GM23338 (cell line): Measurements from ENCODE around the gene TDO2. TPM values are rescaled to one million over a fixed set of nuclear protein-coding genes. Genes with fewer than 3 reads are reported as not detected.

Source experiments
- EZH2phosphoT487 ChIP-seq: fragments of 200-600 bp; sonication (generic); IDR thresholded peaks from one replicate; pipeline ENCODE4 v1.8.1; 2018; ENCODE audit warnings: antibody characterized with exemption; ENCODE audit not compliant: unreplicated experiment
- JUNB ChIP-seq: IDR thresholded peaks from one replicate; pipeline ENCODE4 v1.6.1; 2016; ENCODE audit warnings: antibody characterized with exemption; ENCODE audit not compliant: unreplicated experiment
- POLR2AphosphoS5 ChIP-seq: IDR thresholded peaks from 2 replicates; pipeline ENCODE4 v1.6.1; 2016; ENCODE audit warnings: antibody characterized with exemption, low read depth
- STAT1 ChIP-seq: IDR thresholded peaks from one replicate; pipeline ENCODE4 v1.6.1; 2016; ENCODE audit warnings: antibody characterized with exemption; ENCODE audit not compliant: unreplicated experiment
- ZNF331 ChIP-seq: fragments of 250-450 bp; sonication (Bioruptor Pico); IDR thresholded peaks from 2 replicates; pipeline ENCODE4 v1.5.0; 2020; ENCODE audit warnings: low read depth, mild to moderate bottlenecking, moderate library complexity
- polyA plus RNA-seq: library from polyadenylated mRNA; unstranded; fragments of >200 nt; fragmentation: Nextera tagmentation; extraction: Ambion mirVana; gene quantifications from 2 replicates; pipeline ENCODE4 v1.2.1, GENCODE V29; 2016
- total RNA-seq: library from RNA; depleted of rRNA; stranded (reverse); fragments of >200 nt; shearing (Covaris generic); gene quantifications from 2 replicates; pipeline ENCODE4 v1.2.3, GENCODE V29; 2014
- TF ChIP-seq, protein P1 (sequence below): fragments of 250-450 bp; sonication (Bioruptor Pico); IDR thresholded peaks from 2 replicates; pipeline ENCODE4 v1.5.0; 2020; ENCODE audit warnings: mild to moderate bottlenecking, moderate library complexity
- TF ChIP-seq, protein P2 (sequence below): IDR thresholded peaks from 2 replicates; pipeline ENCODE4 v1.6.1; 2016; ENCODE audit warnings: antibody characterized with exemption
- TF ChIP-seq, protein P3 (sequence below), 2 experiments: fragments of 200-600 bp in 1 of 2; sonication (generic) in 1 of 2; conservative IDR thresholded peaks; 2 replicates each; pipeline versions ENCODE4 v1.5.1 to v1.6.1; 2016 to 2017; ENCODE audit warnings: antibody characterized with exemption in 2 of 2, low read depth in 2 of 2, mild to moderate bottlenecking in 2 of 2, moderate library complexity in 1 of 2

The TDO2 gene
- total and polyA plus RNA-seq, 2 experiments from 2014 or later, result 0.10 TPM; not detected in 1

DNA sequence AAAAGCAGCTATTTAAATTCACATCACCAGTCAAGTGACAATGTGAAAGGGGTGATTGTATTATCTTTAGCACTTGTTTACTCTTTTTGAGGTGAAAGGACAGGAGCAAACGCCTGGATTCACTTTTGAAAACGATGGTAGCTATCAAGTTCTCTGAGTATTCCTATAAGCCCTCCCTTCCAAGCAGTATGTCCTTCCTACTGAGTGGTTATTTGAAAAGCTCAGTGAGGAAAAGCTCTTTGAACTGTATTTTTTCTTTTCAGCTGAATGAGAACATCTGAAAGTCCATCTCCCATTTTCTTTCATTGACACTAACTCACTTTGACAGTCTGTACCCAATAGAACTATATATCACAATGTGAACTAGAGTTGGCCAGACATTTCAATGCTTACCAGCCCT lies 59.3 kb downstream of the TDO2 start (continued):
- TF ChIP-seq, protein P1, sequence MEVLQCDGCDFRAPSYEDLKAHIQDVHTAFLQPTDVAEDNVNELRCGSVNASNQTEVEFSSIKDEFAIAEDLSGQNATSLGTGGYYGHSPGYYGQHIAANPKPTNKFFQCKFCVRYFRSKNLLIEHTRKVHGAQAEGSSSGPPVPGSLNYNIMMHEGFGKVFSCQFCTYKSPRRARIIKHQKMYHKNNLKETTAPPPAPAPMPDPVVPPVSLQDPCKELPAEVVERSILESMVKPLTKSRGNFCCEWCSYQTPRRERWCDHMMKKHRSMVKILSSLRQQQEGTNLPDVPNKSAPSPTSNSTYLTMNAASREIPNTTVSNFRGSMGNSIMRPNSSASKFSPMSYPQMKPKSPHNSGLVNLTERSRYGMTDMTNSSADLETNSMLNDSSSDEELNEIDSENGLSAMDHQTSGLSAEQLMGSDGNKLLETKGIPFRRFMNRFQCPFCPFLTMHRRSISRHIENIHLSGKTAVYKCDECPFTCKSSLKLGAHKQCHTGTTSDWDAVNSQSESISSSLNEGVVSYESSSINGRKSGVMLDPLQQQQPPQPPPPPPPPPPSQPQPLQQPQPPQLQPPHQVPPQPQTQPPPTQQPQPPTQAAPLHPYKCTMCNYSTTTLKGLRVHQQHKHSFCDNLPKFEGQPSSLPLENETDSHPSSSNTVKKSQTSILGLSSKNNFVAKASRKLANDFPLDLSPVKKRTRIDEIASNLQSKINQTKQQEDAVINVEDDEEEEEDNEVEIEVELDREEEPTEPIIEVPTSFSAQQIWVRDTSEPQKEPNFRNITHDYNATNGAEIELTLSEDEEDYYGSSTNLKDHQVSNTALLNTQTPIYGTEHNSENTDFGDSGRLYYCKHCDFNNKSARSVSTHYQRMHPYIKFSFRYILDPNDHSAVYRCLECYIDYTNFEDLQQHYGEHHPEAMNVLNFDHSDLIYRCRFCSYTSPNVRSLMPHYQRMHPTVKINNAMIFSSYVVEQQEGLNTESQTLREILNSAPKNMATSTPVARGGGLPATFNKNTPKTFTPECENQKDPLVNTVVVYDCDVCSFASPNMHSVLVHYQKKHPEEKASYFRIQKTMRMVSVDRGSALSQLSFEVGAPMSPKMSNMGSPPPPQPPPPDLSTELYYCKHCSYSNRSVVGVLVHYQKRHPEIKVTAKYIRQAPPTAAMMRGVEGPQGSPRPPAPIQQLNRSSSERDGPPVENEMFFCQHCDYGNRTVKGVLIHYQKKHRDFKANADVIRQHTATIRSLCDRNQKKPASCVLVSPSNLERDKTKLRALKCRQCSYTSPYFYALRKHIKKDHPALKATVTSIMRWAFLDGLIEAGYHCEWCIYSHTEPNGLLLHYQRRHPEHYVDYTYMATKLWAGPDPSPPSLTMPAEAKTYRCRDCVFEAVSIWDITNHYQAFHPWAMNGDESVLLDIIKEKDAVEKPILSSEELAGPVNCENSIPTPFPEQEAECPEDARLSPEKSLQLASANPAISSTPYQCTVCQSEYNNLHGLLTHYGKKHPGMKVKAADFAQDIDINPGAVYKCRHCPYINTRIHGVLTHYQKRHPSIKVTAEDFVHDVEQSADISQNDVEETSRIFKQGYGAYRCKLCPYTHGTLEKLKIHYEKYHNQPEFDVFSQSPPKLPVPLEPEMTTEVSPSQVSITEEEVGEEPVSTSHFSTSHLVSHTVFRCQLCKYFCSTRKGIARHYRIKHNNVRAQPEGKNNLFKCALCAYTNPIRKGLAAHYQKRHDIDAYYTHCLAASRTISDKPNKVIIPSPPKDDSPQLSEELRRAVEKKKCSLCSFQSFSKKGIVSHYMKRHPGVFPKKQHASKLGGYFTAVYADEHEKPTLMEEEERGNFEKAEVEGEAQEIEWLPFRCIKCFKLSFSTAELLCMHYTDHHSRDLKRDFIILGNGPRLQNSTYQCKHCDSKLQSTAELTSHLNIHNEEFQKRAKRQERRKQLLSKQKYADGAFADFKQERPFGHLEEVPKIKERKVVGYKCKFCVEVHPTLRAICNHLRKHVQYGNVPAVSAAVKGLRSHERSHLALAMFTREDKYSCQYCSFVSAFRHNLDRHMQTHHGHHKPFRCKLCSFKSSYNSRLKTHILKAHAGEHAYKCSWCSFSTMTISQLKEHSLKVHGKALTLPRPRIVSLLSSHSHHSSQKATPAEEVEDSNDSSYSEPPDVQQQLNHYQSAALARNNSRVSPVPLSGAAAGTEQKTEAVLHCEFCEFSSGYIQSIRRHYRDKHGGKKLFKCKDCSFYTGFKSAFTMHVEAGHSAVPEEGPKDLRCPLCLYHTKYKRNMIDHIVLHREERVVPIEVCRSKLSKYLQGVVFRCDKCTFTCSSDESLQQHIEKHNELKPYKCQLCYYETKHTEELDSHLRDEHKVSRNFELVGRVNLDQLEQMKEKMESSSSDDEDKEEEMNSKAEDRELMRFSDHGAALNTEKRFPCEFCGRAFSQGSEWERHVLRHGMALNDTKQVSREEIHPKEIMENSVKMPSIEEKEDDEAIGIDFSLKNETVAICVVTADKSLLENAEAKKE (CRISPR knock-in tag), result no peak
- TF ChIP-seq JUNB, result no peak
- TF ChIP-seq, protein P2, sequence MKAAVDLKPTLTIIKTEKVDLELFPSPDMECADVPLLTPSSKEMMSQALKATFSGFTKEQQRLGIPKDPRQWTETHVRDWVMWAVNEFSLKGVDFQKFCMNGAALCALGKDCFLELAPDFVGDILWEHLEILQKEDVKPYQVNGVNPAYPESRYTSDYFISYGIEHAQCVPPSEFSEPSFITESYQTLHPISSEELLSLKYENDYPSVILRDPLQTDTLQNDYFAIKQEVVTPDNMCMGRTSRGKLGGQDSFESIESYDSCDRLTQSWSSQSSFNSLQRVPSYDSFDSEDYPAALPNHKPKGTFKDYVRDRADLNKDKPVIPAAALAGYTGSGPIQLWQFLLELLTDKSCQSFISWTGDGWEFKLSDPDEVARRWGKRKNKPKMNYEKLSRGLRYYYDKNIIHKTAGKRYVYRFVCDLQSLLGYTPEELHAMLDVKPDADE, result no peak
- no peak for TF ChIP-seq ZNF331 (CRISPR knock-in tag)
- TF ChIP-seq, protein P3, sequence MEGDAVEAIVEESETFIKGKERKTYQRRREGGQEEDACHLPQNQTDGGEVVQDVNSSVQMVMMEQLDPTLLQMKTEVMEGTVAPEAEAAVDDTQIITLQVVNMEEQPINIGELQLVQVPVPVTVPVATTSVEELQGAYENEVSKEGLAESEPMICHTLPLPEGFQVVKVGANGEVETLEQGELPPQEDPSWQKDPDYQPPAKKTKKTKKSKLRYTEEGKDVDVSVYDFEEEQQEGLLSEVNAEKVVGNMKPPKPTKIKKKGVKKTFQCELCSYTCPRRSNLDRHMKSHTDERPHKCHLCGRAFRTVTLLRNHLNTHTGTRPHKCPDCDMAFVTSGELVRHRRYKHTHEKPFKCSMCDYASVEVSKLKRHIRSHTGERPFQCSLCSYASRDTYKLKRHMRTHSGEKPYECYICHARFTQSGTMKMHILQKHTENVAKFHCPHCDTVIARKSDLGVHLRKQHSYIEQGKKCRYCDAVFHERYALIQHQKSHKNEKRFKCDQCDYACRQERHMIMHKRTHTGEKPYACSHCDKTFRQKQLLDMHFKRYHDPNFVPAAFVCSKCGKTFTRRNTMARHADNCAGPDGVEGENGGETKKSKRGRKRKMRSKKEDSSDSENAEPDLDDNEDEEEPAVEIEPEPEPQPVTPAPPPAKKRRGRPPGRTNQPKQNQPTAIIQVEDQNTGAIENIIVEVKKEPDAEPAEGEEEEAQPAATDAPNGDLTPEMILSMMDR (conservative IDR thresholded peaks at IDR 0.05; ENCODE audit: low read depth in 2 of 2), result no peak
- TF ChIP-seq POLR2AphosphoS5, result no peak
- no peak for TF ChIP-seq EZH2phosphoT487
- TF ChIP-seq STAT1, result no peak
